ENCODE measurements around the gene CHMP4A. TPM values are rescaled to one million over a fixed set of nuclear protein-coding genes. Genes with fewer than 3 reads are reported as not detected.

CHMP4A gene
- total RNA-seq, 4 donors from 2014 or later: 54.1 to 114 (median 82.3) TPM

- no peak for TF ChIP-seq CTCF (IDR thresholded peaks at IDR 0.05; ENCODE audit: low read depth)
Observed at GRCh38 chr14:24235804-24236688, 22.8 kb upstream of the CHMP4A start.

GRCh38 chr14:24234095-24235005 lies 21.1 kb upstream of the CHMP4A start:
- no peak for TF ChIP-seq CTCF (IDR thresholded peaks at IDR 0.05; ENCODE audit: low read depth)

- no peak for TF ChIP-seq CTCF (IDR thresholded peaks at IDR 0.05; ENCODE audit: low read depth)
Observed at GRCh38 chr14:24233538-24233866, 20.2 kb upstream of the CHMP4A start.

GRCh38 chr14:24232645-24233537 lies 19.6 kb upstream of the CHMP4A start, which contains the start of gene GMPR2:
GMPR2 (plus strand) TSS chr14:24232929; CDS start chr14:24233254, 325 bp downstream.
- TF ChIP-seq CTCF (IDR thresholded peaks at IDR 0.05; ENCODE audit: low read depth): no peak

GRCh38 chr14:24232121-24232644 lies 18.9 kb upstream of the CHMP4A start, which contains the start of gene NEDD8:
NEDD8 (minus strand) TSS chr14:24232367; CDS start chr14:24232267, 100 bp downstream.
- no peak for TF ChIP-seq CTCF (IDR thresholded peaks at IDR 0.05; ENCODE audit: low read depth)

GRCh38 chr14:24231263-24232120 lies 18.2 kb upstream of the CHMP4A start:
- TF ChIP-seq CTCF (IDR thresholded peaks at IDR 0.05; ENCODE audit: low read depth): no peak

All from subcutaneous adipose tissue (tissue), 4 donors.